GM12878 (cell line): ENCODE results near the gene AKR1C4. TPM values are rescaled to one million over a fixed set of nuclear protein-coding genes. Genes with fewer than 3 reads are reported as not detected.

Experiments
- ATAC-seq: fragments of 200-7000 bp; cut with Tn5 transposase; 3 replicates; pipeline ENCODE4 v1.9.1; 2020; ENCODE audit warnings: mild to moderate bottlenecking, moderate library complexity
- BruUV-seq: library from RNA; stranded (reverse); fragments of 400-500 nt; replicated peaks from 2 replicates; lab custom pipeline; 2021; lab: Mats Ljungman, UMichigan
- CTCF ChIA-PET: fragments of 300-600 bp; sonication (Branson Sonifier 250); formaldehyde crosslinking; extraction: SDS; loops from one replicate; lab custom pipeline; 2021; ENCODE audit warnings: inconsistent platforms; lab: Yijun Ruan, JAX
- POLR2A ChIA-PET: fragments of 350-600 bp; formaldehyde crosslinking; extraction: SDS; loops from one replicate; lab custom pipeline; 2021; ENCODE audit warnings: inconsistent platforms; lab: Charles Lee
- RAD21 ChIA-PET: fragments of 300-600 bp; sonication (Branson Sonifier 250); formaldehyde crosslinking; loops from one replicate; lab custom pipeline; 2023; ENCODE audit warnings: antibody characterized with exemption; ENCODE audit not compliant: unreplicated experiment; lab: Charles Lee
- SMC1A ChIA-PET: fragments of 300-600 bp; sonication (Branson Sonifier 250); formaldehyde crosslinking; loops from one replicate; lab custom pipeline; 2023; ENCODE audit not compliant: unreplicated experiment, uncharacterized antibody; lab: Charles Lee
- DNase-seq: peaks from one replicate; pipeline ENCODE4 v3.0.0-alpha.2; 2011; ENCODE audit warnings: low read depth, low spot score
- FAIRE-seq: peaks from 3 replicates; lab custom pipeline; 2011; peaks lifted over from hg19 to GRCh38; lab: Jason Lieb, UNC
- H2AFZ ChIP-seq: 2 replicates; pipeline ENCODE4 v1.6.0; 2011; ENCODE audit warnings: low read depth, low read length, control low read depth; ENCODE audit not compliant: control insufficient read depth
- H3K27ac ChIP-seq: 2 replicates; pipeline ENCODE4 v1.5.1; 2011; ENCODE audit warnings: control low read depth; ENCODE audit not compliant: control insufficient read depth, insufficient read depth
- H3K27me3 ChIP-seq, 2 experiments: replicated peaks in 1 of 2; 2 replicates each; pipeline versions ENCODE4 v1.6.0 to v1.6.1; 2011; ENCODE audit warnings: low read length in 1 of 2; ENCODE audit not compliant: control insufficient read depth in 2 of 2, insufficient read depth in 2 of 2
- H3K36me3 ChIP-seq, 2 experiments: 2 replicates each; pipeline ENCODE4 v1.5.1; 2011; ENCODE audit warnings: low read length in 1 of 2; ENCODE audit not compliant: control insufficient read depth in 2 of 2, insufficient read depth in 2 of 2
- H3K4me1 ChIP-seq: 2 replicates; pipeline ENCODE4 v1.6.1; 2011; ENCODE audit warnings: mild to moderate bottlenecking, low read length, moderate library complexity, mixed read lengths; ENCODE audit not compliant: control insufficient read depth, insufficient read depth
- H3K4me2 ChIP-seq: 2 replicates; pipeline ENCODE4 v1.6.0; 2011; ENCODE audit warnings: control low read depth; ENCODE audit not compliant: control insufficient read depth, insufficient read depth
- H3K4me3 ChIP-seq: fragments of 200-600 bp; sonication (generic); 2 replicates; pipeline ENCODE4 v1.5.1; 2016
- H3K79me2 ChIP-seq: 2 replicates; pipeline ENCODE4 v1.6.0; 2011; ENCODE audit warnings: low read length; ENCODE audit not compliant: control insufficient read depth, insufficient read depth
- H3K9ac ChIP-seq: 2 replicates; pipeline ENCODE4 v1.8.0; 2011; ENCODE audit warnings: low read length, control low read depth, mixed read lengths; ENCODE audit not compliant: control insufficient read depth, insufficient read depth
- H3K9me3 ChIP-seq: replicated peaks from 3 replicates; pipeline ENCODE4 v1.5.1; 2011; ENCODE audit warnings: mild to moderate bottlenecking, low read length; ENCODE audit not compliant: control insufficient read depth, insufficient read depth
- H4K20me1 ChIP-seq: 2 replicates; pipeline ENCODE4 v1.6.0; 2011; ENCODE audit not compliant: control insufficient read depth, insufficient read depth
- HCFC1 ChIP-seq: fragments of 150-350 bp; IDR thresholded peaks from 2 replicates; pipeline ENCODE4 v1.6.1; 2014; ENCODE audit warnings: low read length
- IRF4 ChIP-seq: IDR thresholded peaks from 2 replicates; pipeline ENCODE4 v1.6.1; 2011; ENCODE audit warnings: low read depth, low read length
- MYC ChIP-seq: IDR thresholded peaks from 2 replicates; pipeline ENCODE4 v1.6.1; 2011; ENCODE audit warnings: mild to moderate bottlenecking, low read length, moderate library complexity, inconsistent platforms; ENCODE audit not compliant: insufficient read depth, insufficient replicate concordance, insufficient read length, severe bottlenecking
- SREBF2 ChIP-seq: IDR thresholded peaks from 2 replicates; pipeline ENCODE4 v1.6.1; 2012; ENCODE audit warnings: mild to moderate bottlenecking, low read length
- SUZ12 ChIP-seq: fragments of 200-600 bp; sonication (generic); IDR thresholded peaks from one replicate; pipeline ENCODE4 v1.6.1; 2018; ENCODE audit warnings: antibody characterized with exemption, mild to moderate bottlenecking; ENCODE audit not compliant: unreplicated experiment
- YBX1 ChIP-seq: fragments of 450-650 bp; IDR thresholded peaks from 2 replicates; pipeline ENCODE4 v1.6.1; 2016; ENCODE audit warnings: antibody characterized with exemption
- ZNF207 ChIP-seq: fragments of 450-650 bp; IDR thresholded peaks from 2 replicates; pipeline ENCODE4 v1.6.1; 2014; ENCODE audit warnings: antibody characterized with exemption, mild to moderate bottlenecking, borderline replicate concordance
- WGBS: methylation state at CpG from one replicate; pipeline ENCODE4 v1.1.6; 2016; ENCODE audit warnings: low lambda C conversion rate; ENCODE audit not compliant: insufficient replicate concordance, insufficient coverage; ENCODE audit errors: missing lambda C conversion rate; 5-methylcytosine and 5-hydroxymethylcytosine counted together
- in situ Hi-C: fragments of 300-500 bp; cut with MboI; formaldehyde crosslinking; loops from 9 replicates; pipeline ENCODE4 v1.14.3; 2018; ENCODE audit warnings: mixed read lengths
- intact Hi-C: fragments of 100-400 bp; cut with micrococcal nuclease; formaldehyde crosslinking; loops from one replicate; pipeline ENCODE4 v1.14.2; 2022; ENCODE audit not compliant: unreplicated experiment
- polyA plus RNA-seq, 11 experiments: library from polyadenylated mRNA; depleted of rRNA in 4 of 11; unstranded in 6 of 11; stranded (reverse) in 5 of 11; fragments of >200 nt; fragmentation: Nextera tagmentation in 4 of 11; fragmentation: Illumina TruSeq in 1 of 11; extraction: Ambion mirVana in 4 of 11; extraction: Trizol in 1 of 11; gene quantifications; 1 replicate in 1 of 11; 2 replicates in 10 of 11; pipeline versions ENCODE4 v1.2.1 to v1.2.3, GENCODE V29; 2011 to 2016; ENCODE audit warnings: inconsistent platforms in 2 of 11, missing spikeins in 2 of 11, low read depth in 1 of 11
- total RNA-seq, 4 experiments: library from RNA; depleted of rRNA in 3 of 4; stranded (reverse); fragments of >200 nt in 3 of 4; fragmentation: Illumina TruSeq in 1 of 4; extraction: Trizol in 1 of 4; gene quantifications; 2 replicates each; pipeline versions ENCODE4 v1.2.1 to v1.2.3, GENCODE V29; 2013 to 2021
- TF ChIP-seq, protein P1 (sequence below), 3 experiments: IDR thresholded peaks in 2 of 3; conservative IDR thresholded peaks in 1 of 3; 2 replicates each; pipeline ENCODE4 v1.5.1; 2011; ENCODE audit warnings: low read depth in 3 of 3, low read length in 3 of 3, mild to moderate bottlenecking in 3 of 3, control low read depth in 2 of 3, moderate library complexity in 2 of 3, inconsistent platforms in 1 of 3, mixed read lengths in 1 of 3; ENCODE audit not compliant: control insufficient read depth in 2 of 3, insufficient read depth in 1 of 3; ENCODE audit errors: extremely low read depth in 1 of 3

Gene AKR1C4
- total and polyA plus RNA-seq, 10 of the 15 experiments (the other 5 are each of a cell fraction or from before 2014, with no cell fraction given): 0.20 TPM; not detected in 9

DNA sequence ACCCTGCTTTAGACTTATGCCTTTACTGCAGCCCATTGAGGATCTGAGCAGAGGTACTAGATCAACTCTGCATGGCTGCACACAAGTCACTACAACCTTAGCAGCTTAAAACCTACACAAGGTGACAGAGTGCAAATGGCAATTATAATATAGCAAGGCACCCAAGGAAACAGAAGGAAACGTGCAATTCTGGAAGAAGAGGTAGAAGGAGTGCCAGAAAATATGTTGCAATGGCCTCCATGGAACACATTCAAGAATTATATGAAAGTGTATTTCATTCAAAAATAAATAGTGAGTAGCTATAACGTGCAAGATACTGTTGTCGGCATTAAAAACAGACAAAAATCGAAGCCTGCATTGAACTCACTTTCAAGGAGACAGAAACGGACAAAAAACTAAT is 8.8 kb upstream of the AKR1C4 start (continued):
- TF ChIP-seq, protein P1, sequence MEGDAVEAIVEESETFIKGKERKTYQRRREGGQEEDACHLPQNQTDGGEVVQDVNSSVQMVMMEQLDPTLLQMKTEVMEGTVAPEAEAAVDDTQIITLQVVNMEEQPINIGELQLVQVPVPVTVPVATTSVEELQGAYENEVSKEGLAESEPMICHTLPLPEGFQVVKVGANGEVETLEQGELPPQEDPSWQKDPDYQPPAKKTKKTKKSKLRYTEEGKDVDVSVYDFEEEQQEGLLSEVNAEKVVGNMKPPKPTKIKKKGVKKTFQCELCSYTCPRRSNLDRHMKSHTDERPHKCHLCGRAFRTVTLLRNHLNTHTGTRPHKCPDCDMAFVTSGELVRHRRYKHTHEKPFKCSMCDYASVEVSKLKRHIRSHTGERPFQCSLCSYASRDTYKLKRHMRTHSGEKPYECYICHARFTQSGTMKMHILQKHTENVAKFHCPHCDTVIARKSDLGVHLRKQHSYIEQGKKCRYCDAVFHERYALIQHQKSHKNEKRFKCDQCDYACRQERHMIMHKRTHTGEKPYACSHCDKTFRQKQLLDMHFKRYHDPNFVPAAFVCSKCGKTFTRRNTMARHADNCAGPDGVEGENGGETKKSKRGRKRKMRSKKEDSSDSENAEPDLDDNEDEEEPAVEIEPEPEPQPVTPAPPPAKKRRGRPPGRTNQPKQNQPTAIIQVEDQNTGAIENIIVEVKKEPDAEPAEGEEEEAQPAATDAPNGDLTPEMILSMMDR (IDR thresholded peaks at IDR 0.05 in 2 of 3, conservative IDR thresholded peaks at IDR 0.05 in 1 of 3; ENCODE audit: control insufficient read depth in 2 of 3, extremely low read depth in 1 of 3, insufficient read depth in 1 of 3, low read depth in 3 of 3, low read length in 3 of 3): no peak
- TF ChIP-seq HCFC1: no peak
- TF ChIP-seq MYC: no peak
- no peak for TF ChIP-seq ZNF207
- TF ChIP-seq SUZ12: no peak
- TF ChIP-seq SREBF2: no peak

DNA sequence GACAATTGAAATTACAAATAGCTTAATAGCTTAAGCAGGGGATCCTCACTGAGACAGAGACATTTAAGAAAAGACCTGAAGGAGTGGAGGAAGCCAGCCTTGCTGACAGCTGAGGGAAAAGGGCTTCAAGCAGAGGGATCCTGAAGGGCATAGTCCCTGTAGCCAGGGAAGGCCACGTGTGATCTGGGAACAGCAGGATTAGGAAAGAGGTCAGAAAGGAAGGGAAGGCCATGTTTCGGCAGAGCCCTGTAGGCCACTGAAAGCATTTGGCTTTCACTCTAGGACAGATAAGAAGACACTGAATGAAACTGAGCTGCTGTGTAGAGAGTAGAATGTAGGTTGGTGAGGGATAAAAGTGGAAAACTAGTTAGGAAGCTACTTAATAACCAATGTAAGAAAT is 8.3 kb upstream of the AKR1C4 start:
- DNase-seq: no peak
- CTCF ChIA-PET: no interaction called here
- Histone ChIP-seq H3K9ac (no peak overlapping the region), H3K79me2 (no peaks in the 10 kb centered on the region), H3K4me2 (no peak overlapping the region), H3K4me1 (no peaks in the 10 kb centered on the region), H3K27ac (no peak overlapping the region), H3K36me3 (no peaks in the 10 kb centered on the region), H2AFZ (no peak overlapping the region), H3K27me3 (no peaks in the 10 kb centered on the region), H3K9me3 (no peaks in the 10 kb centered on the region), H3K4me3 (no peak overlapping the region), H4K20me1 (no peaks in the 10 kb centered on the region)
- intact Hi-C loops (no loop called here), in situ Hi-C loops (no loop called here)
- RAD21 ChIA-PET: no interaction called here
- no TSS peak for BruUV-seq
- POLR2A ChIA-PET: no interaction called here
- SMC1A ChIA-PET: no interaction called here
- no peak for FAIRE-seq
- ATAC-seq: no peak
- TF ChIP-seq IRF4: no peak
- TF ChIP-seq YBX1: no peak
- 46% methylated on average over 2 of the region's 2 CpGs for WGBS
